ENCODE results near the gene EREG.
"Not testable (repeated sequence)": the region's sequence is repeated elsewhere in the genome, so short reads cannot be mapped to it uniquely, and the experiment has no call there.

The EREG gene

DNA sequence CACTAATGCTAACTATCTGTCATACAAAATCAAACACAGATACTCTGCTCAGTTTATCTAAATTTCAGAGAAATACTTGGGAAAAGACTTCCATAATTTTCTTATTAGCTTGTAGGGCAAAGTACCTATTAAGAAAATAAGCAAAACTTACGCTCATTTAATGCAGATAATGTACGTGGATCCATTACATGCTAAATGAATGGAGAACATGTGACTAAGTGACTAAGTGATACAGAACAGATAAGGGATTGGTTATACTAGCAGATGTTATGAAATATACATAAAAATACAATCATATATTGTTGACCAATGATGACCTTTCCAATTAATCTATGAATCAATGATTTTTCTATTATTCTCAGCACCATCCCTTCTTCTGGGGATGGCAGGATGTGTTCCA, 25.7 kb downstream of the EREG start:
- no peak for DNase-seq

DNA sequence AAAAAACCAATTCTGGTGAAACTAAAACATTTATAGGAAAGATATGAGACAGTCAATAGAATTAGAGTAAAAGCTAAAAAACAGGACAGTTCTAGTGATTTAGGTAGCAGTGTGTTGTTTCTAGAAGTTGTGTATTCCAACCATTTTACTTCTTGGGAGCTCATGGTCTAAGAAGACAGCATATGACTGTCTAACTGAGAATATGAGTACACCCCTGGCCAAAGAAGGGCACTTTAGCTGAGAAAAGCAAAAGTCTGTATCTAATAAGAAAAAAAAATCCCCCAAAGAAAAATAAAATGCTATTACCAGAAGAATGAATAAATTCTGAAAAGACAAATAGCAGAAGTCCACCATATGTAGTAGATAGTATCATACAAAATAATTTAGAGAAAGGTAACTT, 26.4 kb downstream of the EREG start:
- no peak for DNase-seq

- no peak for DNase-seq
These were observed 27.0 kb downstream of the EREG start for GRCh38 chr4:74391890-74392475.

DNA sequence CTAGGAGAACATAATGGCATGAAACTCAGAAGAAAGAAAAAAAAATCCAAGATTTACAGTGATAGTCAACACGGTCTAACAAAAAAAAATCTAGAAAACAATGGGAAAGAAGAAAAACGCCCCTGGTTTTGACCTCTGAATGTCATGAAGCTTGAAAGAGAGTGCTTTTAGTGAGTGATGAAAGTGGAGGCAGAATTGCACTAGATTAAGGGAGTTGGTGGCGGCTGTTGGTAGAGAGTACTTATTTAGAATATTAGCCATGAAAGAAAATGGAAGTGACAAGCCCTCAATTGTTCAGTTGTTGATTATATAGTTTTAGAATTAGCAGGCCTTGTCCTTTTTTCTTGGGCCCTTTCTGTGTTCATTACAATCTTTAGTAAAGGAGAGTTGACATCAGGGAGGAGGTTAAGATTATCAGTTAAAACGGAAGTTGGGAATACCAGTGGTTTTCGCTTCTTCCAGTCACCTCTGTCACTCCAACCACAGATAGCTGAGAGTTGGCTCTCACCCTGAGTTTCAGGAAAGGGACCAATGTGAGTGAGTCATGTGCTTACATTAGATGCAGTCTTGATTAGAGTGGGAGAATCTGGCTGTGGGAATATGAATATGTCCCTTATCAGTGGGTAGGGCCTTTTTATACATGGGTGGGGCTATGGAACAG, 29.7 kb downstream of the EREG start:
- DNase-seq: no peak

DNA sequence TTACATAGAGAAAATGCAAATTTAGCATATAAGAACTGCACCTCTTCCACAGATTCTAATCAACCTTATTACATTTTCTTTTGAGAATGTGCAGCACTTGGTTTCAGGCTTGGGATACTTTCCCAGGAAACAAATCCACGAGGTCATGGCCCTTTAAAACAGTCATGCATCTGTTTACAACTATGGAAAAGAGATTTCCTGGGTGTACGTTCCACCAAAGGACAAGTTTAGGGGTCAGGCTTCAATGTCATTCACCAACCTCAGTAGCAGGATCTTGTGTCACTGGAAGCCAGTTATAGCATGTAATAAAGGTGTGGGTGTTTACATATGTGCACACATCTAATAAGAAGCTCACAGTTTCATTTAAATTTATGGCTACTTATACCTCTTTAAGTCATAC, 30.7 kb downstream of the EREG start:
- no peak for DNase-seq

DNA sequence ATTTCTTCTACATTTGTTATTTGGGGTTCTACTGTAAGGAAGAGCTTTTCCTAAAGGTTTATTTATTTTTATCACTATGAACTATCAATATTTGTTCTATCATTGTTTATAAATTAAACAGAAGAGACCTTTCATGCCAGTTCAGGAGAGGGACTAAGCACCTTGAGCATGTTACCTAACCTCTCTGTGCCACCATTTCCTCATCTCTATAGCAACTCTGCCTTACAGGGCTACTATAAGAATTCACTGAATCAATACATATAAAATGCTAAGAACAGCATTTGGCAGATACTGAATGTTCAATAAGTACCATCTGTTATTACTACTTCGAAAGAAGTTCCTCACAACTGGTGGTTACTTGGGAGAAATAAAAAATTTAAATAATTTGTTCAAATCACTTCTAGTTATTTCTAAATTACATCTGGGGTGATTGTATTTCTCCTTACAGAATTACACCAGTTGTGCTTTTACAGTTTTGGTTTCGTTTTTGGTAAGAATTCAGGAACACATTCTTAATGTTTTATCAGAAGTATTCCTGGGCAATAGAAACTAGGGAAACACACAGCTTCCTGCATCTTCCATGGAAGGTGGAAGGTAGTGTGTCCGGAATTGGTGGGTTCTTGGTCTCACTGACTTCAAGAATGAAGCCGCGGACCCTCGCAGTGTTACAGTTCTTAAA, 32.9 kb downstream of the EREG start:
- DNase-seq: no peak

DNA sequence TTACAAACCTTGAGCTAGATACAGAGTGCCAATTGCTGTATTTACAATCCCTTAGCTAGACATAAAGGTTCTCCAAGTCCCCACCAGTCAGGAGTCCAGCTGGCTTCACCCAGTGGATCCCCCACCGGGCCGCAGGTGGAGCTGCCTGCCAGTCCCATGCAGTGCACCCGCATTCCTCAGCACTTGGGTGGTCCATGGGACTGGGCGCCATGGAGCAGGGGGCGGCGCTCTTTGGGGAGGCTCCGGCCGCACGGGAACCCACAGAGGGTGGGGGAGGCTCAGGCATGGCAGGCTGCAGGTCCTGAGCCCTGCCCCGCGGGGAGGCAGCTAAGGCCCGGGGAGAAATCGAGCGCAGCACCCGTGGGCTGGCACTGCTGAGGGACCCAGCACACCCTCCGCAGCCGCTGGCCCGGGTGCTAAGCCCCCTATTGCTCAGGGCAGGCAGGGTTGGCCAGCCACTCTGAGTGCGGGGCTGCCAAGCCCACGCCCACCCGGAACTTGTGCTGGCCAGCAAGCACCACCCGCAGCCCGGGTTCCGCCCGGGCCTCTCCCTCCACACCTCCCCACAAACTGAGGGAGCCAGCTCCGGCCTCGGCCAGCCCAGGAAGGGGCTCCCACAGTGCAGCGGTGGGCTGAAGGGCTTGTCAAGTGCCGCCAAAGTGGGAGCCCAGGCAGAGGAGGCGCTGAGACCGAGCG, 34.1 kb downstream of the EREG start:
- not testable (repeated sequence) for DNase-seq

GRCh38 chr4:74400395-74400794, 35.5 kb downstream of the EREG start:
- DNase-seq: no peak

DNA sequence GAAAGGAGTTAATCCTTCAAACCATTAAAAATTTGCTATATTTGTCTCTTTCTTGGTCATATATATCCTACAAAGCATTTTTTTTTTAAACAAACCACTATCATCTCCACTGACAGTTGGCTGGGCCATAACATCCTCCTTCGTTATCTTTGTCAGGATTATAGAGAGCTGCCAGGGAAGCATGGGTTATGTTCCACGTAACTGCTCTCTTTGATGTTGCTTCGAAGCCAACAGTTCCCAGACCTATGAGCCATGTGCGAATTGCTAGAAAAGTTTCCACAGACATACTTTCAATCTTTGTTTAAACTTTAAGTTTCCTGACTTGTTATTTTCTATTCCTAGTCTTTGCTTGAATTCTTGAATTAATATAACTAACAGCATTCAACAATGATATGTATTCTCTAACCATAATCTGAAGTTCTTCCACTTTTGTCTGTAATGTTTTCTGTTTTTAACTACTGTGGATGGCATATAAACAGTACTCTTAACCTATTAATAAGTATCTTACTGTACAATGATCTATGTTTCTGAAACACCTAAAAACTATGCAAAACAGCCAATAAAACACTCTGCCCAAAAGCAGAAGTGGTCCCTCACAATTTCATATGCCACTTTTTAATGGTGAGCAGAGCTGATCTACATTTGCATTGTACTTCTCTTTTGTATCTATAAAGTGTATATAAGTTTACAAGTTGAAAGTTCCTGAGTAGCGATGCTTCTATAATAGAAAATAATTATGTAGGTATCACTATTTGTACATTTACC, 37.9 kb downstream of the EREG start:
- no peak for DNase-seq

DNA sequence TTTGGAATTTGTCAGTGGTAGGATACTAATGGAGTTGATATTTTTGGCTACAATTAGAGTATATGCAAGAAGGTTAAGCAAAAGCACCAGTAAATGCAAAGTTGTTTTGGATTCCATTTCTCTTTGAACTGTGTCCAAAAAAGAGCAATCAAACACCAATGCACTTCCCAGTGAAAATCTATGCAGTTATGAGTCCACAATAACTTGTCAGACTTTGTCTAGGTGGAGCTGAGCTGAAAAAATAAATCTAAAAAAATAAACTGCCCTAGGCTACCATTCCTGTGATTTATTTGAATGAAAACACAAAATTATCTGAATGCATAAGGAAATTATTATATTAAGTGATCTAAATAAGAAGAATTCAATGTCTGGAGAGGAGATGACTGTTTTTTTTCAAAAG, 42.9 kb downstream of the EREG start:
- DNase-seq: no peak

GRCh38 chr4:74408639-74409038, 43.7 kb downstream of the EREG start:
- no peak for DNase-seq

GRCh38 chr4:74410272-74410671, 45.3 kb downstream of the EREG start:
- DNase-seq: no peak

DNA sequence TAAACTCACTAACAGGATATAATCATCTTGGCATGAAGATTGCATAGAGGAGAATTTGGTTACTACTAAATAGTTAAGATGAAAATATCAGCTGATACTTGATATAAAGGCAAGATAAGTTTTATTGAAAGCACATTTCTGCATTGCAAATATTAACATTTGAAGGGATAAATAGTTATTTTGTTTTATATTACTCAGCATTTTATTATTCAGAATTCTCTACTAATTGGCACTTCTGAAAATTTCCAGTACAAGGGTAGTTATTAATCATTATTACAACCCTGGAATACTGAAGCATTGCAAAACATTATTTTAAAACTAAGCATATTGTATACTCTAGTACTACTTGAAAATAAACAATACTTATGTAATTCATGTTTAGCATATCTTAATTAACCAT, 47.3 kb downstream of the EREG start:
- DNase-seq: no peak

DNA sequence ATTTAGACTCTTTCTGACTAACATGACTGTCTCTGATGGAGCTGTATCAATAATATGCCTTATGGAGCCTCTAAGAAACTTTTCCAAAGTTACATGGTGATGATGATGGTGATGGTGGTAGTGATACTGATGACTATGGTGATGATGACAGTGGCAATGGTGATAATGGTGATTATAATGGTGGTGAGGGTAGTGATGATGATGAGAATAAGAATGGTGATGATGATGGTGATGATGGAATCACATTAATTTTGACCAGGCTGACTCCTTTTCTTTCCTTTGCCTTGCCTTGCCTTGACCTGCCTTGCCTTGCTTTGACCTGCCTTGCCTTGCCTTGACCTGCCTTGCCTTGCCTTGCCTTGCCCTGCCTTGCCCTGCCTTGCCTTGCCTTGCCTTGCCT, 48.3 kb downstream of the EREG start:
- no peak for DNase-seq

GRCh38 chr4:74414149-74414809, 49.3 kb downstream of the EREG start:
- no peak for DNase-seq

DNA sequence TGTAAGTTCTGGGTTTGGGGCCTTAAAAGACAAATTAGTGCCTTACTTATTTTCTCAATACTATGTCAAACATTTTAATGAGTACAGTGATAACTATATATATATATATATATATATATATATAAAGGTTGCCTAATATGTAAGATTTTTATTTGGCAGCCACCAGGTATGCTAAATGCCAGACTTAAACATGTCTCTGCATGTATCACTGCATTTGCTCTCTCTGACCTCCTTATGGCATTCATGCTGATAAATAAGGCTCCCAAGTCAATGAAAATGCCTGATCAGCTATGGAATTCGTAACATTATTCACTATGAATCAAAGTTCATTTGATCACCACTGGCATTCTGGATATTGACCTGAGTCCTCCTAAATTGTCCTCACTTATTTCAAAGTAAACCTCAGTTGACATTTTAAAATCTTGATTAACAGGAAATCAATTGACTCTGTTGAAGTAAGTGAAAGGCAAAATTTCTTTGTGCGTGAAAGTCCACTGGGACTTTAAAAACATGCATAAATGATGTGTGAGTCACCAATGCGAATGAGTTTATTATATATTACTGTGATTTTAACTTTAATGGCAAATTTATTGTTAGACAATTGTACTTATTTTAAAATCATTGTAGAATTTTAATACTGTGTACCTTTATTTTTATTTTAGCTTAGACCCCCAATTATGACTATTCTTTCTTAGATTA, 50.8 kb downstream of the EREG start:
- DNase-seq: no peak

GRCh38 chr4:74418063-74418670, 53.2 kb downstream of the EREG start:
- no peak for DNase-seq

DNA sequence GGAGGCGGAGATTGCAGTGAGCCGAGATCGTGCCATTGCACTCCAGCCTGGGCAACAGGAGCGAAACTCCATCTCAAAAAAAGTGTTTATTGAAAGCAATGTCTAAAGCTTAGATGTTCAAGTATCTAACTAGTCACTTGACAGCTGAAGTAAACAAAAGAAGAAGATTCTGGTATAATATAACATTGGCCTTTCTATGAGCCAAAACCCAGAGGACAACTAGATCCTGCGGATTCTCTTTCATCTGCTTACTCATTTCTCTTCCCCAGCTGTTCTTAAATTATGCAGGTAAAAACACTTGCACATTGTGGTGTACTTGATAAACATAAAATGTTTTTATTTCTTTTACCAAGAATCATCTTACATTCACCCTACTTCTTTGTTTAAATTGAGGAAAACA, 55.9 kb downstream of the EREG start:
- DNase-seq: no peak

DNA sequence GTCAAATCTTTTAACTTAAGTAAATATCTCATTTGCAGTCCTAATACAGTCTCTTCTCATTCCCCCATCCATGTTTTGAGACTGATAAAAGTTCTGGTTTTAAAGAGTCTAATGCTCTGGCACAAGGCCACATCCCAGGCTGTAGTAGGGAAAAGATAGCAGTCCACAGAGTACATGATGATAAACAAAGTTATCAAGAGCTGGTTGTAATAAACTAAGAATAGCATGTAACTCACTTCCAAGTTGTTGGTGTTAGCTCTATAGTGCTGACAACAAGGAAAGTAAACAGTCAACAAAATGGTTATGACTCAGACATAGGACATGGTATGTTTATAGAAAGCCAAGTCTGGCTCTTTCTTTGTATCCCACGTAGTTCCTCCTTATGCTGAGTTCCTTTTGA, 58.2 kb downstream of the EREG start:
- no peak for DNase-seq

- no peak for DNase-seq
These were observed 59.2 kb downstream of the EREG start for GRCh38 chr4:74424111-74424510.

DNA sequence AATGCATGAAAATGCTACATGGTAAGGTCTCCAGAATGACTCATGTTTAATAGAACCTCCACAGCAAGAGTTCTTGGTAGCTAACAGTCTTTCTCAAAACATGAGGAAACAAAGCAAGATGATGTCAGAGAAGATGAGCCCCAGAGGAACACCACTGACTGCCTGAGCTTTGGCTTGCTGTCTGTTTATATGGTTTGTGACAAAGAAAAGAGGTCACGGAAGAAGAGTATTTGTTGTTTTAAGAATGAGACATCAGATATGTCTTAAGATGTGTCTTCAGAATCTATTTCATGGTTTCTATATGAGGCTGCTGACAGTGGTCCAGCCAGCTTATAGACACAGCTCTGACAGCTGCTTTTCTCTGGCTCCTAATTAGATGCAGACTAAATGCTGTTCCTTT, 61.2 kb downstream of the EREG start:
- no peak for DNase-seq

Measured in right kidney (tissue), 1 donor.